Thyroid gland (tissue), 4 donors: ENCODE results near the gene INPP5A. TPM values are rescaled to one million over a fixed set of nuclear protein-coding genes. Genes with fewer than 3 reads are reported as not detected.

Experiments used
- DNase-seq, 2 donors: peaks; one replicate each; pipeline ENCODE4 v3.0.0-alpha.2; 2019
- H3K27ac ChIP-seq, 3 donors: fragments of 200-600 bp; sonication (generic); 1 replicate in 2 of 3; 2 replicates in 1 of 3; pipeline ENCODE4 v1.5.1; 2016 to 2019; ENCODE audit warnings: mild to moderate bottlenecking in 1 of 3, moderate library complexity in 1 of 3
- H3K27me3 ChIP-seq: fragments of 200-600 bp; sonication (generic); one replicate; pipeline ENCODE4 v1.5.1; 2019
- H3K36me3 ChIP-seq, 2 donors: fragments of 200-600 bp; sonication (generic); one replicate each; pipeline ENCODE4 v1.5.1; 2016 to 2019
- H3K4me1 ChIP-seq, 2 donors: fragments of 200-600 bp; sonication (generic); one replicate each; pipeline ENCODE4 v1.5.1; 2017 to 2019
- H3K4me3 ChIP-seq, 3 donors: fragments of 200-600 bp; sonication (generic); replicated peaks in 1 of 3; 1 replicate in 2 of 3; 2 replicates in 1 of 3; pipeline ENCODE4 v1.5.1; 2016; ENCODE audit warnings: mild to moderate bottlenecking in 1 of 3
- H3K9me3 ChIP-seq: fragments of 200-600 bp; sonication (generic); one replicate; pipeline ENCODE4 v1.5.1; 2017
- CTCF ChIP-seq, 6 experiments: fragments of 200-600 bp in 3 of 6; fragments of 450-650 bp in 3 of 6; sonication (generic) in 3 of 6; IDR thresholded peaks; one replicate each; pipeline ENCODE4 v1.5.1; 2016 to 2019; ENCODE audit warnings: antibody characterized with exemption in 6 of 6, mild to moderate bottlenecking in 2 of 6, inconsistent platforms in 1 of 6, moderate library complexity in 1 of 6
- POLR2A ChIP-seq, 2 donors: fragments of 450-650 bp; IDR thresholded peaks; one replicate each; pipeline ENCODE4 v1.6.1; 2017; ENCODE audit warnings: antibody characterized with exemption in 2 of 2, mild to moderate bottlenecking in 2 of 2, moderate library complexity in 1 of 2
- WGBS, 2 donors: methylation state at CpG; one replicate each; pipeline ENCODE4 v1.1.5; 2017; 5-methylcytosine and 5-hydroxymethylcytosine counted together
- intact Hi-C: fragments of 100-400 bp; cut with DNase I; formaldehyde crosslinking; loops from one replicate; pipeline ENCODE4 v1.15.1; 2023
- total RNA-seq, 4 donors: library from RNA; depleted of rRNA; stranded (reverse); fragments of >200 nt; gene quantifications; one replicate each; pipeline ENCODE4 v1.2.3, GENCODE V29; 2016

The INPP5A gene
- total RNA-seq, 4 donors from 2014 or later, result 30.4 to 75.8 (median 41.1) TPM

- H3K9me3 ChIP-seq, result no peaks in the 10 kb centered on the region
- no peaks in the 10 kb centered on the region for H3K27me3 ChIP-seq
- no peak for DNase-seq
- H3K4me3 ChIP-seq, result no peak overlapping the region
- 93 to 94% methylated on average over 16 of the region's 16 CpGs for WGBS, 2 donors
- H3K36me3 ChIP-seq, result peaks cover 0 to 4% of the 10 kb centered on the region in 2 donors
- no peak overlapping the region for H3K27ac ChIP-seq
- TF ChIP-seq CTCF (IDR thresholded peaks at IDR 0.05) (no peak), POLR2A (IDR thresholded peaks at IDR 0.05) (no peak)
- peaks cover 27 to 35% of the 10 kb centered on the region in 2 donors for H3K4me1 ChIP-seq
- intact Hi-C loops, result loop anchor here (5.0 to 10.0 kb wide), 3 partner anchors 85 to 467 kb away; no protein-coding TSS in a partner anchor
Measured at GRCh38 chr10:132657748-132658147, 120.2 kb downstream of the INPP5A start.

- intact Hi-C loops, result loop anchor here (5.0 to 10.0 kb wide), 3 partner anchors 84 to 466 kb away; no protein-coding TSS in a partner anchor
Measured at GRCh38 chr10:132658546-132659205, 121.1 kb downstream of the INPP5A start.

GRCh38 chr10:132659206-132660091, 121.9 kb downstream of the INPP5A start:
- peak overlapping the region in 2 of 3 donors; percentile 19 to 56 for H3K27ac ChIP-seq
- H3K27me3 ChIP-seq, result no peaks in the 10 kb centered on the region
- no peak for TF ChIP-seq POLR2A (IDR thresholded peaks at IDR 0.05)
- no peak for TF ChIP-seq CTCF (IDR thresholded peaks at IDR 0.05)
- H3K36me3 ChIP-seq, result no peaks in the 10 kb centered on the region
- 86 to 91% methylated on average over 26 to 32 of the region's 35 CpGs for WGBS, 2 donors
- intact Hi-C loops, result loop anchor here (5.0 to 10.0 kb wide), 3 partner anchors 83 to 465 kb away; no protein-coding TSS in a partner anchor
- H3K9me3 ChIP-seq, result no peaks in the 10 kb centered on the region
- H3K4me3 ChIP-seq, result no peak overlapping the region
- peak; percentile 93 to 97 for DNase-seq
- peaks cover 38 to 50% of the 10 kb centered on the region in 2 donors for H3K4me1 ChIP-seq

More at GRCh38 chr10:132658546-132659205, 121.1 kb downstream of the INPP5A start:
- Histone ChIP-seq H3K27ac (no peak overlapping the region), H3K27me3 (no peaks in the 10 kb centered on the region), H3K9me3 (no peaks in the 10 kb centered on the region), H3K4me3 (no peak overlapping the region), H3K36me3 (no peaks in the 10 kb centered on the region), H3K4me1 (peaks cover 30 to 43% of the 10 kb centered on the region in 2 donors)
- 92 to 94% methylated on average over 12 to 28 of the region's 30 CpGs for WGBS, 2 donors
- no peak for TF ChIP-seq POLR2A (IDR thresholded peaks at IDR 0.05)
- no peak for DNase-seq

- Histone ChIP-seq H3K27ac (peak overlapping the region; percentile 12 to 56 (median 51)), H3K36me3 (no peaks in the 10 kb centered on the region), H3K9me3 (no peaks in the 10 kb centered on the region), H3K27me3 (no peaks in the 10 kb centered on the region), H3K4me3 (no peak overlapping the region), H3K4me1 (peaks cover 43 to 57% of the 10 kb centered on the region in 2 donors)
- TF ChIP-seq POLR2A (IDR thresholded peaks at IDR 0.05) (no peak), CTCF (IDR thresholded peaks at IDR 0.05) (no peak)
- 49 to 61% methylated on average over 3 of the region's 3 CpGs for WGBS, 2 donors
- intact Hi-C loops, result no loop called here
- peak in 1 of 2 donors; percentile 38 for DNase-seq
Measured at GRCh38 chr10:132660385-132660784, 122.8 kb downstream of the INPP5A start.

GRCh38 chr10:132662186-132662920, 124.8 kb downstream of the INPP5A start:
- peak in 1 of 2 donors; percentile 22 for DNase-seq
- WGBS, 2 donors, result 84 to 90% methylated on average over 19 of the region's 19 CpGs
- intact Hi-C loops, result no loop called here

More at GRCh38 chr10:132662186-132662920, 124.8 kb downstream of the INPP5A start:
- no peaks in the 10 kb centered on the region for H3K27me3 ChIP-seq
- H3K27ac ChIP-seq, result peak overlapping the region in 2 of 3 donors; percentile 31 to 47
- H3K9me3 ChIP-seq, result no peaks in the 10 kb centered on the region
- H3K36me3 ChIP-seq, result no peaks in the 10 kb centered on the region
- no peak overlapping the region for H3K4me3 ChIP-seq
- peaks cover 52 to 71% of the 10 kb centered on the region in 2 donors for H3K4me1 ChIP-seq
- TF ChIP-seq CTCF (IDR thresholded peaks at IDR 0.05) (no peak), POLR2A (IDR thresholded peaks at IDR 0.05) (no peak)
